NT2/D1 (cell line): ENCODE results near the gene ULBP1.

ENCODE experiments used
- SUZ12 ChIP-seq: IDR thresholded peaks from 2 replicates; pipeline ENCODE4 v1.6.1; 2011; ENCODE audit not compliant: insufficient read length, insufficient read depth; ENCODE audit errors: extremely low read depth
- YY1 ChIP-seq: IDR thresholded peaks from 2 replicates; pipeline ENCODE4 v1.6.1; 2011; ENCODE audit not compliant: insufficient read length, insufficient read depth
- ZNF274 ChIP-seq: IDR thresholded peaks from 2 replicates; pipeline ENCODE4 v1.6.1; 2011; ENCODE audit warnings: mild to moderate bottlenecking, low read depth, low read length

GRCh38 chr6:149995235-149995750, 31.6 kb downstream of the ULBP1 start:
- TF ChIP-seq ZNF274: no peak
- no peak for TF ChIP-seq YY1
- no peak for TF ChIP-seq SUZ12
